Activated CD4-positive, alpha-beta T cell treated with anti-CD3 and anti-CD28 coated beads, Interleukin-2, Interleukin-6, amounts not matched to agents 100 ng/mL and 50 ng/mL, durations not matched to agents 16 hours and 8 hours (primary cell): ENCODE results near the gene BZW2.

ENCODE experiments used
- DNase-seq: peaks from one replicate; pipeline ENCODE4 v3.0.0-alpha.2; 2020

The BZW2 gene

GRCh38 chr7:16754856-16755317 lies 108.9 kb downstream of the BZW2 start:
- no peak for DNase-seq

- no peak for DNase-seq
Measured at GRCh38 chr7:16755397-16755796, 109.4 kb downstream of the BZW2 start.
